ENCODE data around the gene MMP17. TPM values are rescaled to one million over a fixed set of nuclear protein-coding genes. Genes with fewer than 3 reads are reported as not detected.

Gene MMP17
- total RNA-seq, 2 experiments from 2014 or later: not detected

GRCh38 chr12:131825146-131825892 lies 2.9 kb upstream of the MMP17 start:
- CTCF ChIA-PET: no interaction called here

DNA sequence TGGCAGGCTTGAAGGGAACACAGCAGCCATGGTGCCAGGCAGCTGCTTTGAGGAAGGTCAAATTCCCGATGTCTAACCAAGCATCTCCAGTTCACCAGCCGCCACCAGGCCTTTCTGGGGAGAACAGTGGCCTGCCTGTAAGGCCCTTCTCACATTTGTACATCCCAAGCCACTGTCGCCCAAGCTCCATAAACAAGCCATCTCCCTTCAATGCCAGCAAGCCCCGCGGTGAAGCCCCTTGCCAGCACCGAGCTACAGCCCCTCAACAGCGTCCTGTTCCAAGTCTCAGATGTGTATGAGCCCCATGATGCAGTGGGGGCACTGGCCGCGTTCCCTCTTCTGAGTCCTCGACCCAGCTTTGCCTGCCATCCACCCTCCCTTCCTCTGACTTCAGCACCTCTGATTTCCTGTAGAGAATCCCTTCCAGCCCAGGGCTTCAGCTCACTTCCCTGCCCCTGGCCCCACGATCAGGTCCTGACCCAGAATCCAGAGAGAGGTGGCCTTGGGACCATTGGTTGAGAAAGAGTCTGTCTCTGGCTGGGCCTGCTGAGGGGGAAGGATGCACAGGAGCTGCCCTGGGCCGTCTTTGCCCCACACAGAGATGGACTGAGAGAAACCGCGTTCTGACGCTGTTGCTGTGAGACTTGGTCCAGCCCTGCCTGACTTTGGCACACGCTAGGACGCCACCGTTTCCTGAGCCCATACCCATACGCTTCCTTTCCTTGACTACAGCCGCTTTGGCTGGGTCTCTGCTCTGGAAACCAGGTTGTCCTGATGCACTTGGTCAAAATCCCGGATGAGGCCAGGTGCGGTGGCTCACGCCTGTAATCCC lies 1.9 kb upstream of the MMP17 start:
- ChIA-PET CTCF (interaction anchor here (0.7 kb wide), 1 partner anchor 462 kb away, joined by 3 read pairs; no protein-coding TSS in a partner anchor), POLR2A (no interaction called here)
- H3K36me3 Mint-ChIP-seq (ENCODE audit: low read depth): no peaks in the 10 kb centered on the region
- peaks cover 36% of the 10 kb centered on the region for H3K27me3 Mint-ChIP-seq
- H3K9me3 Mint-ChIP-seq (ENCODE audit: low read depth): no peaks in the 10 kb centered on the region
- ATAC-seq: no peak
- no peak overlapping the region for H3K4me3 Mint-ChIP-seq
- peaks cover 11% of the 10 kb centered on the region for H3K4me1 Mint-ChIP-seq
- no peak overlapping the region for H3K27ac Mint-ChIP-seq
- intact Hi-C loops (cut with DNase I, micrococcal nuclease): no loop called here
- DNase-seq: no peak

More at GRCh38 chr12:131825146-131825892, 2.9 kb upstream of the MMP17 start:
- intact Hi-C loops (cut with DNase I, micrococcal nuclease): no loop called here
- POLR2A ChIA-PET: no interaction called here
- Mint-ChIP-seq H3K4me3 (no peak overlapping the region), H3K27me3 (peaks cover 31% of the 10 kb centered on the region), H3K4me1 (peaks cover 7% of the 10 kb centered on the region), H3K9me3 (ENCODE audit: low read depth) (no peaks in the 10 kb centered on the region), H3K27ac (no peak overlapping the region), H3K36me3 (ENCODE audit: low read depth) (no peaks in the 10 kb centered on the region)
- no peak for DNase-seq
- ATAC-seq: no peak

DNA sequence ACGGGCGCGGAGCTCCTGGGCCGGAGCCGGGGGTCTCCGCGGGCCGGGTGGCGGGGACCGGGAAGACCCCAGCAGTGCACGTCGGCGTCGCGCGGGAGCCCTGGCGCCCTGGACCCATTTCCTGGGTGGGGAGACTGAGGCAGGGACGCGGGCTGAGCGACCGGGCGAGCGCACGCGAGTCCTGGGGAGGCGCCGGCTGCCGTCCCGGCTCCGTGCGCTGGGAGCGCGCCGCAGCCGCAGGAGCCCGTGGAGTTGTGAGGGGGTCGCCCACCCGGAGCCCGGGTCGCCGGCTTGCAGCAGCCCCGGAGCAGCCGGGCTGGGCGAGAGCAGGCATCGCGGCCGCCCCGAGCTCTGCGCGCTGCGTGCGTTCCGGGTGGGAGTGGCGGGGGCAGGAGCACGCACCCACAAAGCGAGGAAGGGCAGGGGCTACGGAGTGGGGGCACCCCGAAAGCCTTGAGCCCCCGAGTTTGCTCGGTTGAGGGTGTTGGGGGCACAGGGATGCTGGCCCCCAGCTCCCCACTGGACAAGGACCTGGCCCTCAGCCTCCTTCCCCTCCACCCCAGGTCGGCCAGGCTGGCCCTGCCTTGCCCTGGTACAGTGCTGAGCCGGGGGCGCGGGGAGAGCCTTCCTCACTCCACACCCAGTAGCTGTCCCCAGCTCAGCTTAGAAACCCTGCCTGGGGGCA lies 620 bp downstream of the MMP17 start:
- H3K4me3 Mint-ChIP-seq: peak overlapping the region; percentile 33
- no peaks in the 10 kb centered on the region for H3K36me3 Mint-ChIP-seq (ENCODE audit: low read depth)
- DNase-seq (peak; percentile 42), ATAC-seq (no peak)
- H3K4me1 Mint-ChIP-seq: peaks cover 11% of the 10 kb centered on the region
- POLR2A ChIA-PET: no interaction called here
- no peak overlapping the region for H3K27ac Mint-ChIP-seq
- peaks cover 46% of the 10 kb centered on the region for H3K27me3 Mint-ChIP-seq
- CTCF ChIA-PET: interaction anchor here (0.6 kb wide), 1 partner anchor 734 kb away, joined by 3 read pairs; no protein-coding TSS in a partner anchor
- H3K9me3 Mint-ChIP-seq (ENCODE audit: low read depth): no peaks in the 10 kb centered on the region
- intact Hi-C loops (cut with DNase I, micrococcal nuclease): loop anchor here in 1 of 2 experiments (1.0 to 2.0 kb wide), 3 partner anchors 118 to 220 kb away; partner anchors contain the start of genes EP400 and SFSWAP

GRCh38 chr12:131829356-131829747 lies 1.2 kb downstream of the MMP17 start:
- peaks cover 46% of the 10 kb centered on the region for H3K27me3 Mint-ChIP-seq
- peak overlapping the region; percentile 33 for H3K4me3 Mint-ChIP-seq
- H3K4me1 Mint-ChIP-seq: peaks cover 11% of the 10 kb centered on the region
- ATAC-seq (no peak), DNase-seq (no peak)
- ChIA-PET POLR2A (no interaction called here), CTCF (interaction anchor here (0.6 kb wide), 1 partner anchor 734 kb away, joined by 3 read pairs; no protein-coding TSS in a partner anchor)
- H3K36me3 Mint-ChIP-seq (ENCODE audit: low read depth): no peaks in the 10 kb centered on the region
- intact Hi-C loops (cut with DNase I, micrococcal nuclease): loop anchor here in 1 of 2 experiments (2.0 kb wide), 2 partner anchors 119 to 221 kb away; partner anchors contain the start of gene SFSWAP
- no peak overlapping the region for H3K27ac Mint-ChIP-seq
- no peaks in the 10 kb centered on the region for H3K9me3 Mint-ChIP-seq (ENCODE audit: low read depth)

GRCh38 chr12:131829791-131830334 lies 1.7 kb downstream of the MMP17 start:
- intact Hi-C loops (cut with DNase I, micrococcal nuclease): loop anchor here (2.0 to 10.0 kb wide), 6 partner anchors 65 to 725 kb away; partner anchors contain the start of genes SFSWAP (in 1 of the 2) and ULK1 (in 1 of the 2)
- ChIA-PET POLR2A (no interaction called here), CTCF (interaction anchor here (0.6 to 1.4 kb wide), 2 partner anchors 75 to 735 kb away, joined by 3 read pairs; no protein-coding TSS in a partner anchor)
- peaks cover 44% of the 10 kb centered on the region for H3K27me3 Mint-ChIP-seq
- no peak overlapping the region for H3K27ac Mint-ChIP-seq
- no peak overlapping the region for H3K4me3 Mint-ChIP-seq
- ATAC-seq: peak; percentile 2
- H3K4me1 Mint-ChIP-seq: peaks cover 11% of the 10 kb centered on the region
- H3K9me3 Mint-ChIP-seq (ENCODE audit: low read depth): no peaks in the 10 kb centered on the region
- no peak for DNase-seq
- H3K36me3 Mint-ChIP-seq (ENCODE audit: low read depth): no peaks in the 10 kb centered on the region

DNA sequence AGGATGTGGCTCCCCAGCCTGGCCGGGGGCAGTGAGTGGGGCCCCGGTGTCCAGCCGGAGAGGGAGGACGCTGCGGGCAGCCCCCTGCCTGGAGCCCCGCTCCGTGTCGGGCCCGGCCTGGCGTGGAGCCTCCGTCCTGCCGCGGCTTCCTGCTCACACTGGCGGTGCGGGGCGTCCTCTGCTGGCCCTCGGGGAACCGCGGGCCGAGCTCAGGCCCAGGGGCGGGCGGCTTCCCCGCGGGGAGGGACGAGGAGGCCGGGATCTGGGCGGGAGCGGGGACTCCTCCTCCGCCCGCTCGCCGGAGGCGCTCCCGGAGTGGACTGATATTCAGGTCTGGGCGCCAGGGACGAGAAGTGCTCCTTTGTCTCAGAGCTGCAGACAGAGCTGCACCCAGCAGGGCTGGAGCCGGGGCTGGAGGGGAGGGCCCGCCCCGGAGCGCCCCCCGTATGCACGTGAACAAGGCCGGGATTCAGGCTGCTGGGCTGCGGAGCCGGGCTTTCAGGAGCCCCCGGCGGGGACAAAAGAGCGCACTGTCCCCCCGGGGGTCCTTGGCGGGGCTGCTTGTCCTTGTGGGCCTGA lies 2.2 kb downstream of the MMP17 start:
- peak overlapping the region; percentile 12 for H3K4me3 Mint-ChIP-seq
- no peaks in the 10 kb centered on the region for H3K36me3 Mint-ChIP-seq (ENCODE audit: low read depth)
- ChIA-PET CTCF (interaction anchor here (1.1 to 1.4 kb wide), 2 partner anchors 50 to 76 kb away, joined by 3 read pairs; no protein-coding TSS in a partner anchor), POLR2A (no interaction called here)
- DNase-seq (peak; percentile 69), ATAC-seq (peak; percentile 63)
- H3K27me3 Mint-ChIP-seq: peaks cover 39% of the 10 kb centered on the region
- intact Hi-C loops (cut with DNase I, micrococcal nuclease): loop anchor here (2.0 to 10.0 kb wide), 4 partner anchors 64 to 726 kb away; partner anchors contain the start of gene ULK1 (in 1 of the 2)
- H3K9me3 Mint-ChIP-seq (ENCODE audit: low read depth): no peaks in the 10 kb centered on the region
- peaks cover 11% of the 10 kb centered on the region for H3K4me1 Mint-ChIP-seq
- no peak overlapping the region for H3K27ac Mint-ChIP-seq

- ATAC-seq: peak; percentile 23
- H3K4me1 Mint-ChIP-seq: peaks cover 11% of the 10 kb centered on the region
These were observed 2.9 kb downstream of the MMP17 start for GRCh38 chr12:131830914-131831571.

DNA sequence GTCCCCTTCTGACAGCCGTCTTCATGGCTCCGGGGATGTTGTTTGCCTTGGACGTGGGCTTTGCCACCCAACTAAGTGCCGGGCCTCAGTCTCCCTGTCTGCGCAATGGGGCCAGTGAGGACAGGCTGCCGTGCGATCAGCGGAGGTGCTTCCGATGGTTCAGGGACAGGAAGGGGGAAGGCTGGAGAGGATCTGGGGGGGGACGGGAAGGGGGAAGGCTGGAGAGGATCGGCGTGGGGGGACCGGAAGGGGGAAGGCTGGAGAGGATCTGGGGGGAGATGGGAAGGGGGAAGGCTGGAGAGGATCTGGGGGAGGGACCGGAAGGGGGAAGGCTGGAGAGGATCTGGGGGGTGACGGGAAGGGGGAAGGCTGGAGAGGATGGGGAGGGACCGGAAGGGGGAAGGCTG lies 3.4 kb downstream of the MMP17 start:
- intact Hi-C loops (cut with DNase I, micrococcal nuclease): loop anchor here (2.0 to 10.0 kb wide), 4 partner anchors 63 to 727 kb away; partner anchors contain the start of gene ULK1 (in 1 of the 2)
- Mint-ChIP-seq H3K27me3 (peaks cover 27% of the 10 kb centered on the region), H3K27ac (no peak overlapping the region), H3K9me3 (ENCODE audit: low read depth) (no peaks in the 10 kb centered on the region), H3K36me3 (ENCODE audit: low read depth) (no peaks in the 10 kb centered on the region), H3K4me1 (peaks cover 11% of the 10 kb centered on the region), H3K4me3 (no peak overlapping the region)
- CTCF ChIA-PET: interaction anchor here (1.1 kb wide), 1 partner anchor 51 kb away, joined by 3 read pairs; no protein-coding TSS in a partner anchor
- ATAC-seq: no peak
- POLR2A ChIA-PET: no interaction called here
- no peak for DNase-seq

More at GRCh38 chr12:131830914-131831571, 2.9 kb downstream of the MMP17 start:
- DNase-seq: peak; percentile 56
- ChIA-PET CTCF (interaction anchor here (1.1 to 1.4 kb wide), 2 partner anchors 50 to 76 kb away, joined by 3 read pairs; no protein-coding TSS in a partner anchor), POLR2A (no interaction called here)
- H3K36me3 Mint-ChIP-seq (ENCODE audit: low read depth): no peaks in the 10 kb centered on the region
- peak overlapping the region; percentile 12 for H3K4me3 Mint-ChIP-seq
- no peak overlapping the region for H3K27ac Mint-ChIP-seq
- intact Hi-C loops (cut with DNase I, micrococcal nuclease): loop anchor here (2.0 to 10.0 kb wide), 4 partner anchors 64 to 726 kb away; partner anchors contain the start of gene ULK1 (in 1 of the 2)
- H3K9me3 Mint-ChIP-seq (ENCODE audit: low read depth): no peaks in the 10 kb centered on the region
- peaks cover 33% of the 10 kb centered on the region for H3K27me3 Mint-ChIP-seq

- DNase-seq: peak; percentile 18
- Mint-ChIP-seq H3K4me1 (peaks cover 10% of the 10 kb centered on the region), H3K9me3 (ENCODE audit: low read depth) (no peaks in the 10 kb centered on the region), H3K4me3 (no peak overlapping the region), H3K27ac (no peak overlapping the region), H3K36me3 (ENCODE audit: low read depth) (no peaks in the 10 kb centered on the region), H3K27me3 (peaks cover 20% of the 10 kb centered on the region)
- intact Hi-C loops (cut with DNase I, micrococcal nuclease): loop anchor here in 1 of 2 experiments (10.0 kb wide), 1 partner anchor 728 kb away; no protein-coding TSS in a partner anchor
- CTCF ChIA-PET: no interaction called here
- no peak for ATAC-seq
- POLR2A ChIA-PET: no interaction called here
These were observed 4.4 kb downstream of the MMP17 start for GRCh38 chr12:131832321-131833231.
